Gastroesophageal sphincter (tissue), 3 donors: Measurements from ENCODE around the gene FAM135A.

Source experiments
- CTCF ChIP-seq, 4 experiments: fragments of 200-600 bp in 2 of 4; fragments of 450-650 bp in 2 of 4; sonication (generic) in 1 of 4; IDR thresholded peaks; one replicate each; pipeline ENCODE4 v1.5.1; 2017 to 2019; ENCODE audit warnings: antibody characterized with exemption in 4 of 4, mild to moderate bottlenecking in 2 of 4, moderate library complexity in 2 of 4
- POLR2A ChIP-seq, 2 donors: fragments of 450-650 bp; IDR thresholded peaks; one replicate each; pipeline ENCODE4 v1.6.1; 2017; ENCODE audit warnings: antibody characterized with exemption in 2 of 2, mild to moderate bottlenecking in 2 of 2, moderate library complexity in 1 of 2

DNA sequence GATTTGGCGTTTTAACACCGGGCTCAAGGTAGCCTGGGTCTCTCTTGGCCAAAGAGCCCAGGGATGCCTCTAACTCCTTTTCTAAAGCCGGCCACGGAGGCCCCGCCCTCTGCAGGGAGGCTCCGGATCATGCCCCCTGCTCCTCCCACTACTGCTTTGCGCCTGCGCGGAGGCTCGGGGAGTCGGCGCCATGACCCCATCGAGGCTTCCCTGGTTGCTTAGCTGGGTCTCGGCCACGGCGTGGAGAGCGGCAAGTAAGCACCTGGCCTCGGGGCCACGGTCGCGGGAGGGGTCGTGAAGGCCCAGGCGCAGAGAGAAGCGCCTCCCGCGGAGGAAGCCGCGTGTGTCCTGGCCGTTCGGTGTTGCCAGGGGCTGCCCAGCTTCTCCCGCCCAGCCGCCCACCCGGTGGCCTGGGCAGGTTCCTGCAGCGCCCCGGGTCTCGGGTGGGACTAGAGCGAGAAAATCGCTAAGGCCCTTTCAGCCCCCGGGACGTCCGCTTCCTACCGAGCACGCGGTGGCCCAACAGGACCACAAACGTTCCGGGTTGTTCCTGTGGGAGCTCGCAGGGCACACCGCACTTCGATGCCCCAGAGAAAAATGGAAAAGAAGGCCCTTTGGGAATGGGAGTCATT, 153.6 kb downstream of the FAM135A start, which contains the start of gene SDHAF4:
- TF ChIP-seq CTCF (IDR thresholded peaks at IDR 0.05) (peak in 2 of 4 experiments; percentile 25 to 26), POLR2A (IDR thresholded peaks at IDR 0.05) (peak in 1 of 2 donors; percentile 48)
